Keratinocyte (primary cell): ENCODE measurements around the gene C22orf31. TPM values are rescaled to one million over a fixed set of nuclear protein-coding genes. Genes with fewer than 3 reads are reported as not detected.

Experiments used
- DNase-seq: peaks from one replicate; pipeline ENCODE4 v3.0.0-alpha.2; 2011; ENCODE audit warnings: low read depth, missing footprints, low spot score
- FAIRE-seq: peaks from 2 replicates; lab custom pipeline; 2011; peaks lifted over from hg19 to GRCh38; lab: Jason Lieb, UNC
- H2AFZ ChIP-seq: 2 replicates; pipeline ENCODE4 v1.6.0; 2012; ENCODE audit warnings: low read length, control low read depth, inconsistent platforms; ENCODE audit not compliant: control insufficient read depth
- H3K27ac ChIP-seq: 2 replicates; pipeline ENCODE4 v1.5.1; 2011; ENCODE audit warnings: low read length; ENCODE audit not compliant: control insufficient read depth, insufficient read depth
- H3K27me3 ChIP-seq: 3 replicates; pipeline ENCODE4 v1.6.0; 2011; ENCODE audit warnings: low read length; ENCODE audit not compliant: control insufficient read depth, insufficient read depth; ENCODE audit errors: extremely low read depth
- H3K36me3 ChIP-seq, 2 experiments: 2 replicates in 1 of 2; 3 replicates in 1 of 2; pipeline ENCODE4 v1.5.1; 2011; ENCODE audit warnings: low read length in 2 of 2, mild to moderate bottlenecking in 1 of 2; ENCODE audit not compliant: control insufficient read depth in 2 of 2, insufficient read depth in 2 of 2; ENCODE audit errors: extremely low read depth in 1 of 2
- H3K4me1 ChIP-seq: 3 replicates; pipeline ENCODE4 v1.5.1; 2011; ENCODE audit warnings: low read length; ENCODE audit not compliant: control insufficient read depth, insufficient read depth; ENCODE audit errors: extremely low read depth
- H3K4me2 ChIP-seq: 3 replicates; pipeline ENCODE4 v1.6.0; 2011; ENCODE audit warnings: low read depth, low read length; ENCODE audit not compliant: control insufficient read depth, insufficient read depth; ENCODE audit errors: extremely low read depth
- H3K4me3 ChIP-seq, 3 experiments: fragments of 200-600 bp in 1 of 3; sonication (generic) in 1 of 3; 2 replicates in 2 of 3; 3 replicates in 1 of 3; pipeline ENCODE4 v1.5.1; 2011 to 2016; ENCODE audit warnings: low read length in 3 of 3, mild to moderate bottlenecking in 3 of 3, control low read depth in 2 of 3, inconsistent platforms in 1 of 3, low read depth in 1 of 3, mixed read lengths in 1 of 3, mixed run types in 1 of 3, moderate library complexity in 1 of 3; ENCODE audit not compliant: control insufficient read depth in 2 of 3, insufficient read depth in 2 of 3; ENCODE audit errors: extremely low read depth in 1 of 3
- H3K79me2 ChIP-seq: 2 replicates; pipeline ENCODE4 v1.6.0; 2012; ENCODE audit warnings: low read length; ENCODE audit not compliant: control insufficient read depth, insufficient read depth
- H3K9ac ChIP-seq: 3 replicates; pipeline ENCODE4 v1.6.0; 2011; ENCODE audit warnings: low read length; ENCODE audit not compliant: control insufficient read depth, insufficient read depth; ENCODE audit errors: extremely low read depth
- H3K9me1 ChIP-seq: 3 replicates; pipeline ENCODE4 v1.6.0; 2011; ENCODE audit warnings: low read length; ENCODE audit not compliant: control insufficient read depth, insufficient read depth; ENCODE audit errors: extremely low read depth
- H3K9me3 ChIP-seq: 2 replicates; pipeline ENCODE4 v1.5.1; 2012; ENCODE audit warnings: low read depth, low read length; ENCODE audit not compliant: control insufficient read depth
- H4K20me1 ChIP-seq: 3 replicates; pipeline ENCODE4 v1.6.0; 2011; ENCODE audit warnings: low read length; ENCODE audit not compliant: control insufficient read depth, insufficient read depth; ENCODE audit errors: extremely low read depth
- EZH2 ChIP-seq: IDR thresholded peaks from one replicate; pipeline ENCODE4 v1.6.1; 2012; ENCODE audit warnings: inconsistent platforms, mild to moderate bottlenecking, low read length, moderate library complexity
- dilution Hi-C: fragments of 300-500 bp; cut with MboI; formaldehyde crosslinking; loops from one replicate; pipeline ENCODE4 v1.7.0; 2020; ENCODE audit warnings: low sequenced_read_pairs; ENCODE audit not compliant: extremely low pct_ligation_motif_present
- polyA plus RNA-seq, 5 experiments: library from polyadenylated mRNA; depleted of rRNA in 3 of 5; stranded (reverse) in 3 of 5; stranded (forward) in 1 of 5; unstranded in 1 of 5; fragments of >200 nt; gene quantifications; 1 replicate in 1 of 5; 2 replicates in 3 of 5; 3 replicates in 1 of 5; pipeline versions ENCODE4 v1.2.1 to v1.2.3, GENCODE V29; 2011 to 2012; ENCODE audit warnings: missing spikeins in 2 of 5, low read depth in 1 of 5, low replicate concordance in 1 of 5
- TF ChIP-seq, protein P1 (sequence below), 3 experiments: IDR thresholded peaks in 1 of 3; conservative IDR thresholded peaks in 1 of 3; optimal IDR thresholded peaks in 1 of 3; 2 replicates in 2 of 3; 3 replicates in 1 of 3; pipeline versions ENCODE3 to v1.5.1; 2011; ENCODE audit warnings: low read length in 3 of 3, mild to moderate bottlenecking in 3 of 3, moderate library complexity in 2 of 3, control low read depth in 1 of 3, inconsistent platforms in 1 of 3; ENCODE audit not compliant: insufficient read depth in 2 of 3; ENCODE audit errors: extremely low read depth in 1 of 3

The C22orf31 gene
- polyA plus RNA-seq, 1 donor (not counting 4 experiments of a cell fraction or from before 2014, with no cell fraction given), result not detected

GRCh38 chr22:29055192-29055830 lies 6.3 kb downstream of the C22orf31 start:
- Histone ChIP-seq H3K4me3 (no peak overlapping the region), H3K79me2 (no peaks in the 10 kb centered on the region), H3K4me2 (no peak overlapping the region), H3K9ac (no peak overlapping the region), H3K4me1 (no peaks in the 10 kb centered on the region), H4K20me1 (no peaks in the 10 kb centered on the region), H3K9me1 (no peaks in the 10 kb centered on the region), H3K27me3 (no peaks in the 10 kb centered on the region), H2AFZ (no peak overlapping the region), H3K27ac (no peak overlapping the region), H3K36me3 (peaks cover 2 to 5% of the 10 kb centered on the region in 2 experiments), H3K9me3 (no peaks in the 10 kb centered on the region)
- dilution Hi-C loops, result no loop called here
- TF ChIP-seq, protein P1, sequence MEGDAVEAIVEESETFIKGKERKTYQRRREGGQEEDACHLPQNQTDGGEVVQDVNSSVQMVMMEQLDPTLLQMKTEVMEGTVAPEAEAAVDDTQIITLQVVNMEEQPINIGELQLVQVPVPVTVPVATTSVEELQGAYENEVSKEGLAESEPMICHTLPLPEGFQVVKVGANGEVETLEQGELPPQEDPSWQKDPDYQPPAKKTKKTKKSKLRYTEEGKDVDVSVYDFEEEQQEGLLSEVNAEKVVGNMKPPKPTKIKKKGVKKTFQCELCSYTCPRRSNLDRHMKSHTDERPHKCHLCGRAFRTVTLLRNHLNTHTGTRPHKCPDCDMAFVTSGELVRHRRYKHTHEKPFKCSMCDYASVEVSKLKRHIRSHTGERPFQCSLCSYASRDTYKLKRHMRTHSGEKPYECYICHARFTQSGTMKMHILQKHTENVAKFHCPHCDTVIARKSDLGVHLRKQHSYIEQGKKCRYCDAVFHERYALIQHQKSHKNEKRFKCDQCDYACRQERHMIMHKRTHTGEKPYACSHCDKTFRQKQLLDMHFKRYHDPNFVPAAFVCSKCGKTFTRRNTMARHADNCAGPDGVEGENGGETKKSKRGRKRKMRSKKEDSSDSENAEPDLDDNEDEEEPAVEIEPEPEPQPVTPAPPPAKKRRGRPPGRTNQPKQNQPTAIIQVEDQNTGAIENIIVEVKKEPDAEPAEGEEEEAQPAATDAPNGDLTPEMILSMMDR (optimal IDR thresholded peaks at IDR 0.05 in 1 of 3, IDR thresholded peaks at IDR 0.05 in 1 of 3, conservative IDR thresholded peaks at IDR 0.05 in 1 of 3; ENCODE audit: extremely low read depth in 1 of 3, insufficient read depth in 2 of 3, low read length in 3 of 3), result no peak
- no peak for TF ChIP-seq EZH2
- no peak for FAIRE-seq
- DNase-seq, result no peak

DNA sequence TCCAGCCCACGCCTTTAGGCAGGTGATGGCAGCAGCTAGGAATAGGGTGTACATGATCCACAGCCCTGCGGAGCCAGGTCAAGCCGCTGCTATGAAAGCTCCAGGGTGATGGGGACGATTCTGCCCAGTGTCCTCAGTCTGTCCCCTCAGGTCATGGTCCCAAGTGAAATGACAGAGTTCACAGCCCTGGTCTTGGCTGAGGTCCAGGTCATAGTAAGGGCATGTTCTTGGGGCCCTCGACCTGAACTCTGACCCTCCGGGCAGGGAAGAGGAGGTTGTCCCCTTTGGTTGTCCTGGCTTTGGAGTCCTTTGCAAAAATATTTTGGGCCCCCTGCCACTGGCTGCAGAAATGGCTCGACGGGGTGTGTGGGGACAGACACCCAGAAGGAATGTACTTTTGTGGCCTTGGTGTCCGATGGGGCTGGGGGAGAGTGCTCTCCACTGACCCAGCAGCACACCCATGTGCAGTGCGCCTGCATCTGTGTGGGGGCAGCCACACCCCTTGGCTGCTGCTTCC lies 7.3 kb downstream of the C22orf31 start:
- H2AFZ ChIP-seq, result no peak overlapping the region
- no peaks in the 10 kb centered on the region for H3K9me1 ChIP-seq
- H3K4me2 ChIP-seq, result no peak overlapping the region
- TF ChIP-seq, protein P1 (optimal IDR thresholded peaks at IDR 0.05 in 1 of 3, IDR thresholded peaks at IDR 0.05 in 1 of 3, conservative IDR thresholded peaks at IDR 0.05 in 1 of 3; ENCODE audit: extremely low read depth in 1 of 3, insufficient read depth in 2 of 3, low read length in 3 of 3), result no peak
- TF ChIP-seq EZH2, result no peak
- H3K9ac ChIP-seq, result no peak overlapping the region
- H3K27me3 ChIP-seq, result no peaks in the 10 kb centered on the region
- peaks cover 2% of the 10 kb centered on the region for H3K4me1 ChIP-seq
- DNase-seq (no peak), FAIRE-seq (no peak)
- H3K36me3 ChIP-seq, result peaks cover 4 to 5% of the 10 kb centered on the region in 2 experiments
- no peaks in the 10 kb centered on the region for H4K20me1 ChIP-seq
- dilution Hi-C loops, result no loop called here
- H3K9me3 ChIP-seq, result no peaks in the 10 kb centered on the region
- no peak overlapping the region for H3K27ac ChIP-seq
- H3K79me2 ChIP-seq, result no peaks in the 10 kb centered on the region
- no peak overlapping the region for H3K4me3 ChIP-seq
